Testis (tissue), 2 donors: Measurements from ENCODE around the gene NEK7.

Experiments used
- POLR2A ChIP-seq: fragments of 450-650 bp; IDR thresholded peaks from one replicate; pipeline ENCODE4 v1.6.1; 2017; ENCODE audit warnings: antibody characterized with exemption, mild to moderate bottlenecking, moderate library complexity
- TF ChIP-seq, protein P1 (sequence below), 3 experiments: fragments of 450-650 bp in 2 of 3; fragments of 200-600 bp in 1 of 3; sonication (generic) in 1 of 3; IDR thresholded peaks; one replicate each; pipeline ENCODE4 v1.5.1; 2016 to 2019; ENCODE audit warnings: antibody characterized with exemption in 3 of 3, mild to moderate bottlenecking in 2 of 3, moderate library complexity in 1 of 3

- TF ChIP-seq, protein P1, sequence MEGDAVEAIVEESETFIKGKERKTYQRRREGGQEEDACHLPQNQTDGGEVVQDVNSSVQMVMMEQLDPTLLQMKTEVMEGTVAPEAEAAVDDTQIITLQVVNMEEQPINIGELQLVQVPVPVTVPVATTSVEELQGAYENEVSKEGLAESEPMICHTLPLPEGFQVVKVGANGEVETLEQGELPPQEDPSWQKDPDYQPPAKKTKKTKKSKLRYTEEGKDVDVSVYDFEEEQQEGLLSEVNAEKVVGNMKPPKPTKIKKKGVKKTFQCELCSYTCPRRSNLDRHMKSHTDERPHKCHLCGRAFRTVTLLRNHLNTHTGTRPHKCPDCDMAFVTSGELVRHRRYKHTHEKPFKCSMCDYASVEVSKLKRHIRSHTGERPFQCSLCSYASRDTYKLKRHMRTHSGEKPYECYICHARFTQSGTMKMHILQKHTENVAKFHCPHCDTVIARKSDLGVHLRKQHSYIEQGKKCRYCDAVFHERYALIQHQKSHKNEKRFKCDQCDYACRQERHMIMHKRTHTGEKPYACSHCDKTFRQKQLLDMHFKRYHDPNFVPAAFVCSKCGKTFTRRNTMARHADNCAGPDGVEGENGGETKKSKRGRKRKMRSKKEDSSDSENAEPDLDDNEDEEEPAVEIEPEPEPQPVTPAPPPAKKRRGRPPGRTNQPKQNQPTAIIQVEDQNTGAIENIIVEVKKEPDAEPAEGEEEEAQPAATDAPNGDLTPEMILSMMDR (IDR thresholded peaks at IDR 0.05), result no peak
- TF ChIP-seq POLR2A, result no peak
These were observed 122.1 kb downstream of the NEK7 start for GRCh38 chr1:198278943-198279342.
